Renal pelvis (tissue), 4 donors: Measurements from ENCODE around the gene IFNA2. TPM values are rescaled to one million over a fixed set of nuclear protein-coding genes. Genes with fewer than 3 reads are reported as not detected.
"Not testable (repeated sequence)": the region's sequence is repeated elsewhere in the genome, so short reads cannot be mapped to it uniquely, and the experiment has no call there.

Source experiments
- DNase-seq: peaks from one replicate; pipeline ENCODE4 v3.0.0-alpha.2; 2013
- polyA plus RNA-seq, 3 donors: library from polyadenylated mRNA; unstranded; fragments of 120-200 nt; gene quantifications; one replicate each; pipeline ENCODE4 v1.2.1, GENCODE V29; 2013; ENCODE audit not compliant: insufficient read length in 3 of 3

IFNA2 gene
- polyA plus RNA-seq, 3 donors, result not detected

DNA sequence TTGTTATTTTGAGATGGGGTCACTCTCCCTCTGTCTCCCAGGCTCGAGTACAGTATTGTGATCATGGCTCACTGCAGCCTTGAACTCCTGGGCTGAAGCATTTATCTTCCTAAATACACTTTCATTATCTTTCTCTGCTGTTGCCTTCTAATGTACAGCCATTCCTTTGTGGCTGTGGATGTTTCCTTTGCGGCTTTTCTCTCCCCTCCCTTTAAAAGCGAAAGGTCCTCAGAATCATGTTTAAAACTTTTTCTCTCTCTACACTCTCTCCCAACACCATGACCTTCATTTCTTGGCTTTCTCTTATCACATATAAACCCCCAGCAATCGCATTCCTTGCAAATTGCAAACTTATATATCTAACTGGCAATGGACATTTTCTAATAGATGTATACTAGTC, 1.6 kb downstream of the IFNA2 start:
- DNase-seq, result no peak

DNA sequence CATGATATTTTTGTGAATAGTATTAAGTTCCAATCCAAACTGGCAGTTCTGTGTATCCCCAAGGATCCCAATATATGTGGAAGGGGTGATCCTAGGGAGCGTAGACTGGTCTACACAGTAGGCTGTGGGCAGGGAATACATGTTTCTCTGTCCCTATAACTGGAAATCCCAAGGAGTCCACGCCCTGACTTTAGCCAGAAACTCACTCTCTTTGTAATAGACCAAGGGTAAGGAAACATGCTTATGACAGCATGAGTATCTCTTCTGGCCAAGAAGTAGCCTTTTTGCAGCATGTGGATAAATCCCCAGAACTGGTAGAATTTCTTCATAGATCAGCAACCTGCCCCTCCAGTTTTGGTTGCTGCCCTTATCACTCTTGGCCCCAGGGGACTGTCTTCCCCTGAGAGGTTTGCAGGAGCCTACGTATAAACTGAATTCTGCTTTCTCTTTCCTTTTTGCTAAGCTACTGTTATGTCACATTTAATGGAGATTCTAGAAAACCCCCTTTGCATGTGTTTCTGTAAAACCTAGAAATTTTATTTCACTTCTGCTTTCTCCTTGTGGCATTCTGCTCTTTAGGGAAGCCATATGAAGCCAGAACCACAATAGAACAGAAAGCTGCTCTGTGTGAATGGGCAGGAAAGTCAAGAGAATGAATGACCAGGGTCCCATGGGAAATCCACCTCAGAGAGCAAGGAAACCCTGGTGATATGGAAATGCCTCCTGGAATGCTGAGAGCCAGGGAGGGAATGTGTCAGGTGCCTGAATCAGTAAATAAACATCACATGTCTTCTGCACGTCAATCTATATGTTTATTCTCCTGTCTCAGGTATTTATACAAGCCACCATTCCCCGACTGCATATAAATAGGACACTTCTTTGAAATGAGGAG, 3.5 kb downstream of the IFNA2 start:
- DNase-seq, result no peak

DNA sequence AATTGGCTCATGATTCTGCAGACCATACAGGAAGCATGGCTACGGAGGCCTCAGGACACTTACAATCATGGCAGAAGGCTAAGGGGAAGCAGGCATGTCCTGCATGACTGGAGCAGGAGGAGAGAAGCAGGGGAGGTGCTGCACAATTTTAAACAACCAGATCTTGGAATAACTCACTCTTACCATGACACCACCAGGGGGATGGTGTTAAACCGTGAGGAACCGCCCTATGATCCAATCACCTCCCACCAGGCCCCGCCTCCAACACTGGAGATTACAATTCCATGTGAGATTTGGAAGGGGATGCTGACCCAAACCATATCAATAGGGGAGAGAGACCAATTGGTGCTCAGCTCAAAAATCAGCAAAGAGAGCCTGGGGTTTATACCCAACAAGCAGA, 13.7 kb downstream of the IFNA2 start:
- not testable (repeated sequence) for DNase-seq

DNA sequence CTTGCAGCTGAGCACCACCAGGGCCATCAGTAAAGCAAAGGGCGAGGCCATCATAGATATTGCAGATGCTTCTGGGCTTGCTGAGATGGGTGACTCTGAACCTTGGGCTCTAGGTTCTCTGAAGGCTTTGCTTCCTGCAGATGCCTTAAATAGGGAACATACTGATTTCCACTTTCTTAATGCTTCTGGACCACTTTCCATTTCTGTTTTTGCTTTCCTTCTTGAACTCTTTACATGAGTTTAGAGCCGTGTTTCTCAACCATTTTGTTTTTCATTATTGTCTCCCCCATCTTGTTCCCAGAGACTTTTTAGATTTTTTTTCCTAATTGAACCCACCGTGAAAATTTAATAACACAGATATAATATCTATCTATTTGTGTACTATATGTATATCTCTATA, 17.2 kb downstream of the IFNA2 start, which contains the start of gene IFNA13:
IFNA13 (minus strand) TSS at position 101 of the 400 bp plus-strand sequence; CDS start at position 54, 47 bp downstream.
- no peak for DNase-seq

DNA sequence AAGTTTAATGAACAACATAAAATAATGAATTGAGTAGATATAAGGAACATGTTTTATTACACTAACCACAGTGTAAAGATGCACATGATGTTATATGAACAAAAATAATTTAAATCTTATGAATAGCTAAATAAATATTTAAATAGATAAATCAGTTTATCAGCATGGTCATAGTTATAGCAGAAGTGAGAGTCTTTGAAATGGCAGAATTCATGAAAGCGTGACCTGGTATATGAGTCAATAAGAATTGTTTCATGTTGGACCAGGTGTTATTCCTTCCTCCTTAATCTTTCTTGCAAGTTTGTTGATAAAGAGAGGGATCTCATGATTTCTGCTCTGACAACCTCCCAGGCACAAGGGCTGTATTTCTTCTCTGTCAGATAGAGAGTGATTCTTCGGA, 18.0 kb downstream of the IFNA2 start:
- DNase-seq, result not testable (repeated sequence)

DNA sequence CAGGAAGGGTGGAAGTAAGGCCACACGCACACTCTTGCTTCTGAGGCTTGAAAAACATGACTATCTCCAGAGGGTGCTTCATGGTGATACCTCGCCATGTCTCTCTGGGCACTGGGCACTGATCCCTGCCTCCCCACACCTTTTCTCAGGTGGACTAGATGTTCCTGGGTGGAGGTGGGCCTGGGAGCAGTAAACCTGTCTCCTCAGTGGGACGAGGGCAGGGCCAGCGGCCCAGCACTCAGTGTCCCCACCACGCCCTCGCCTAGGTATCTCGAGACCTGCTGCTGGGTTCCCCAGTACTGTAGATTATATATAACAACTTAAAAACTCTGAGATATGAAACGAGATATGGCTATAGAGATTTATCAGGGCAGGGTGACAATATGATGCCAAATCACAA, 22.9 kb downstream of the IFNA2 start:
- DNase-seq, result no peak

DNA sequence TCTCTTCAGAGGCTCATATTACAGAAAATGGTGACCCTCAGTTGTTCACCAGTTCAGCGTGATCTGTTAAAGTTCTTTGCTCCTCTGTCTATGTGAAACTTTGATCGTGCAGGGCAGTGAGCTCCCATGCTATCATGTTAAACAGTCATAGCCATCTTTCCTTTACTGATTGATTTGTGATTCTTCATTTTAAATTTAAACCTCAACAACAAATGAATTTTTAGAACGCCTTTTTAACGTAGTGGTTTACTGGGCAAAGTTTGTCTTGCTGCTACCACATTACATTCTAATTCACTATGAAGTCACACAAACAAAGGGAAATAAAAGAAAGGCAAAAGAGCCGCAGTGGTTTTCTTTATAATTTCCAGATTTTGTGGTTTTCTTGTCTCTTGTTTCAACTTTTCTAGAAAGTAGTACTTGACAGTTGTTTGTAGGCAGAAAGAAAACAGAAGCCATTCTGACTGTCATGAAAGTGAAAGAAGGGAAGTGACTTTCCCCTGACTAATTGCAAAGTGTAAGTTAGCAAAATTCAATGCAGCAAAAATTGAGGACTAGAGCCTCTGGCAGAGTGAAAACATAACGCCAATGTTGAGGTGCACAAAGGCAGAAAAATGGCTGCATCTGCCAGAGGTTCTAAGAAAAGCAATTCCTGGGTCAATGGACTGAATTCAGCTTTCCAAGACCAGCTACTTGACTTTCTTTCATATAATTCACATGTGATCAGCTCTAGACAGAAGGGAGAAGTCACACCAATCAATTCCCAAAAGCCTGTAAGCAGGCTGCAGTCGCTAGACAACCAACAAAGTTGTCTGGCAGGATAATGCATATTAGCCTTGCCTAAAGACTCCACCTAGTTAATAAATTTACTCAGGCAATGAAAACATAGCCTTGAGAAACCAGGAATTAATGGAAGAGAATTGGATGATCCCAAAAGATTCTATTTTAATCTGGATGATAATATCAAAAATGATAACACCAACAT, 27.4 kb downstream of the IFNA2 start:
- DNase-seq, result no peak

DNA sequence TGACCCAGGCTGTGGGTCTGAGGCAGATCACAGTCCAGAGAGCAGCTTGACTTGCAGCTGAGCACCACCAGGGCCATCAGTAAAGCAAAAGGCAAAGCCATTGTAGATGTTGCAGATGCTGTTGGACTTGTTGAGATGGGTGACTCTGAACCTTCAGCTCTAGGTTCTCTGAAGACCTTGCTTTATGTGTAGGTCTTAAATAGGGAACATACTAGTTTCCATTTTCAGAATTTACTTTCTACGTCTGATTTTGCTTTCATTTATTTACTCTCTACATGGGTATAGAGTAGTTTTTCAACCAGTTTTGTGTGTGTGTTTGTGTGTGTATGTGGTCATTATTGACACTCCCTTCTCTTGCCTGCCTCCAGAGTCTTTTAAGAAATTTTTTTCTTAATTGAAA, 34.4 kb downstream of the IFNA2 start, which contains the start of gene IFNA6:
IFNA6 (minus strand) TSS at position 101 of the 400 bp plus-strand sequence; CDS start at position 101, 0 bp downstream.
- no peak for DNase-seq

DNA sequence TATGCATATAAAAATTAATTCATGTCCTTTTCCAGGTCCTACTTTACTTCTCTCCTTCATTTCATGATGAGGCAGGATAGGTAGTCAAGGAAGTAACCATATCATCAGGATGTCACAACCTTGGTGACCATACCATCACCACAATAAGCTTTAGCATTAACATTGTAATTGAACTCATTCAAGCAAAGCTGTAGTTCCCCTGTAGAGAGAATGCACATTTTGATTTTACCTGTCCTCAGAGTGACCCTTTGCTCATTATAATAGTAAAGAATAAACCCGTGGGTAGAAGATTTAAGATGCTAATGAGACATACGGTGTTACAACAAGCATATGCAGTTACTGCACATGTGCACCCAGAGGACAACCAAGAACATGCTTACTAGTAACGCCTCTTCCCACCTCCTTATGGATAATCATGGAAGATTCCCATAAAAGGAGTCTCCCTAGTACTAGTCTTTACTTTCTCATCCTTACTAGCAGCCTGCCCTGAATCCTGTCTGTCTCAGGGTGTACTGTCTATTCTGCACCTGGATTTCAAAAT, 36.7 kb downstream of the IFNA2 start:
- no peak for DNase-seq

DNA sequence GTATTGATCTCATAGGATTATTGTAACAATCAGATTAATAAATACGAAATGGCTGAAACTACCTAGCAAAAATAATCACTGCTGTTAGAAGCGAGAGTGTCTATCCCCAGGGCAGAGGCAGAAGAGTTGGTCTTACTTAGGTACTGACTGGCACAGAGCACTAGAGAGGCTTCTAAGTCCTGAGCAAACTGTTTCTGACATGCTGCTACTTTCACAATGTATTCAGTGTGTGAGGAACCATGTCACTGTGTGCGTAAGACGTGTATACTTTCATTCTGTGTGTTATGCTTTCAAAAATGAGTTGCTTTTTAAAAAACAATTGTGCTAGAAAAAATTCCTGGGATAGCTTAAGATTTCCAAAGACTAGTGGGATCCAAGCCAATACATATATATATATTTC, 44.5 kb downstream of the IFNA2 start:
- no peak for DNase-seq

DNA sequence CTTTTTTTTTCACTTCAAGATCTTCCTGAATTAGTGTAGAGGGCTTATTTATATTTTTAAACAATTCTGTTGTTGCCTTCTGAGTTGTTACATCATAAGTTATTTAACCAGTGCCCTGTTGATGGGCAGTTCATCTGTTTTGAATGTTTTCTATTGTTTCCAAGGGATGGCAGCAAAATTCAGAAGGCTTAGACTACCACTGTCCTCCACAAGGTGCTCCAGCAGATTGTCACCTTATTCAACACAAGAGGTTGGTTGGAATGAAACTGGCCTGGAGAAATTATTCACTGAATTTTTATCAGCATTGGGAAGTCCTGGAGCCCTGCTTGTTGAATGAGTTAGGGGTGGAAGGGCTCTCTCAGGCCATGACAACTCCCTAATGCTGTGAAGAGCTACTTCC, 48.7 kb downstream of the IFNA2 start:
- no peak for DNase-seq

DNA sequence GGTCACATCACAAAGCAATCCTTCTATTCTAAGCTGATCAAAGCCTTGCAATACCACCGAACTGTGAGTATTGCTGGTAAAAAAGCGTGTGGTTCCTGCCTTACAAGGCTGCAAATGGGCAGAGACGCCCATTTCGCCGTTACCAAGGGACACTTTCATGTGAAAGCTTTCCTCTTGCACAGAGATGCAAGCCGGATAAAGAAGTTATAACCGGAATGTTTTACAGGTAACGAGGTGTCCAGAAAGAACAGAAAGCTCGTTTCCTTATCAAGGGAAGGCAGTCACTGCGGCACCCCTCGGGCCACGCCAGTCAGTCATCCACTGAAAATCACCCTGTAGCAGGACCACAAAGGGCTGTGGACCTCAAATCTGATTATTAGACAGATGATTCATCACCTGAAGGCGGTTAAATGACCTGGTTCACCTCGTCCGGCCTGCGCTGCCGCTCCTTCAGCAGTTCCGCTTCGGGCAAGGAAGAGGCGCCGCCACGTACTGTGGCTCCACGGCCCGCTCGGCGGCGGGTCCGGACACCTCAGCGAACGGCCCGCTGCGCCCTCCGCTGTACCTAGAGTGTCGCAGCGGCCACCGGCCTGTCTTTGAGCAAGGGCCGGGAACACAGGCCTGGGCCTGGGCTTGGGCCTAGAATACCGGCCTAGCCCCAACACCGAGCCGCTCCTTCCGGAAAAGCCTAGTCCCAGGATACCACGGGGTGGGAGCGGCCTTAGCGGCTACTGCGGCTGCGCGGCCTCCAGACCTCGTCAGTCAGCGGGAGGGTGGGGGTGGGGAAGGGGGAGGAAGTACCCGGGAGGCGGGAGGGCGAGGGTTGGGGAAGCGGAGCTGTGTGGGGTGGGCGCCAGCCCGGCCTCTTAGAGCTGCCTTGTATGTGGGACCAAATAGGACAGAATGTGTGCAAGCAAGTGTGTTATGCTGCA, 50.2 kb downstream of the IFNA2 start, which contains the start of gene KLHL9:
KLHL9 (minus strand) TSS at position 704 of the 932 bp plus-strand sequence; CDS start at position 159, 545 bp downstream.
- DNase-seq, result peak; percentile 92

Other genes starting within 250 kb of the IFNA2 start
- gene IFNW1, start 243.6 kb downstream of the IFNA2 start, polyA plus RNA-seq, result not detected
- under 1 TPM in 1 of 3 donors, not detected in 2; 0.17 TPM for gene IFNA21, start 218.7 kb downstream of the IFNA2 start, polyA plus RNA-seq
- gene IFNA4, start 197.8 kb downstream of the IFNA2 start, polyA plus RNA-seq, result not detected
- not detected for gene IFNA7, start 183.2 kb downstream of the IFNA2 start, polyA plus RNA-seq
- gene IFNA10, start 178.3 kb downstream of the IFNA2 start, polyA plus RNA-seq, result not detected
- gene IFNA16, start 168.1 kb downstream of the IFNA2 start, polyA plus RNA-seq, result not detected
- gene IFNA17, start 157.2 kb downstream of the IFNA2 start, polyA plus RNA-seq, result not detected
- gene IFNA14, start 145.4 kb downstream of the IFNA2 start, polyA plus RNA-seq, result not detected
- gene IFNA5, start 80.1 kb downstream of the IFNA2 start, polyA plus RNA-seq, result not detected
- 10 to 100 TPM; 45.4 to 49.9 (median 47.0) TPM for gene KLHL9, start 50.0 kb downstream of the IFNA2 start, polyA plus RNA-seq
- gene IFNA6, start 34.5 kb downstream of the IFNA2 start, polyA plus RNA-seq, result not detected
- not detected for gene IFNA13, start 17.3 kb downstream of the IFNA2 start, polyA plus RNA-seq
- gene IFNA8, start 23.7 kb upstream of the IFNA2 start, polyA plus RNA-seq, result not detected
- not detected for gene IFNA1, start 55.0 kb upstream of the IFNA2 start, polyA plus RNA-seq
- gene IFNE, start 96.9 kb upstream of the IFNA2 start, polyA plus RNA-seq, result under 1 TPM; 0.10 to 0.49 (median 0.40) TPM